NCI-H146 (cell line): Measurements from ENCODE around the gene SMCO2.
"Not testable (repeated sequence)": the region's sequence is repeated elsewhere in the genome, so short reads cannot be mapped to it uniquely, and the experiment has no call there.

Experiments used
- DNase-seq: peaks from one replicate; lab custom pipeline; 2025; lab: John Stamatoyannopoulos, UW

Gene SMCO2

GRCh38 chr12:27524839-27525753, 78.6 kb downstream of the SMCO2 start:
- peak; percentile 21 for DNase-seq

GRCh38 chr12:27527512-27527911, 81.0 kb downstream of the SMCO2 start:
- no peak for DNase-seq

- DNase-seq, result no peak
Measured at GRCh38 chr12:27528788-27529187, 82.3 kb downstream of the SMCO2 start.

GRCh38 chr12:27530157-27530922, 83.8 kb downstream of the SMCO2 start:
- no peak for DNase-seq

GRCh38 chr12:27531896-27532295, 85.4 kb downstream of the SMCO2 start:
- no peak for DNase-seq

GRCh38 chr12:27534060-27534764, 87.7 kb downstream of the SMCO2 start:
- no peak for DNase-seq

GRCh38 chr12:27534765-27535161, 88.2 kb downstream of the SMCO2 start:
- DNase-seq, result no peak

- DNase-seq, result no peak
Measured at GRCh38 chr12:27535318-27535717, 88.8 kb downstream of the SMCO2 start.

GRCh38 chr12:27537855-27538675, 91.5 kb downstream of the SMCO2 start:
- DNase-seq, result no peak

GRCh38 chr12:27539191-27539631, 92.7 kb downstream of the SMCO2 start:
- no peak for DNase-seq

GRCh38 chr12:27541031-27541719, 94.6 kb downstream of the SMCO2 start:
- DNase-seq, result no peak

- no peak for DNase-seq
Measured at GRCh38 chr12:27542628-27543027, 96.1 kb downstream of the SMCO2 start.

GRCh38 chr12:27544858-27545257, 98.3 kb downstream of the SMCO2 start:
- DNase-seq, result not testable (repeated sequence)

- DNase-seq, result no peak
Measured at GRCh38 chr12:27545665-27546064, 99.1 kb downstream of the SMCO2 start.

- DNase-seq, result no peak
Measured at GRCh38 chr12:27547592-27547991, 101.1 kb downstream of the SMCO2 start.

GRCh38 chr12:27548301-27549199, 102.0 kb downstream of the SMCO2 start:
- no peak for DNase-seq

GRCh38 chr12:27549236-27549800, 102.8 kb downstream of the SMCO2 start:
- no peak for DNase-seq

- DNase-seq, result peak; percentile 24
Measured at GRCh38 chr12:27549801-27550652, 103.5 kb downstream of the SMCO2 start.

- no peak for DNase-seq
Measured at GRCh38 chr12:27550653-27550975, 104.1 kb downstream of the SMCO2 start.
